CD4-positive, alpha-beta T cell treated with Interleukin-4 for 1 hour (primary cell): ENCODE measurements around the gene S1PR2.
"Not testable (repeated sequence)": the region's sequence is repeated elsewhere in the genome, so short reads cannot be mapped to it uniquely, and the experiment has no call there.

Source experiments
- DNase-seq, 2 donors: peaks; one replicate each; pipeline ENCODE4 v3.0.0-alpha.2; 2020 to 2022

Gene S1PR2

GRCh38 chr19:10189616-10190015 is 41.5 kb downstream of the S1PR2 start:
- no peak for DNase-seq

DNA sequence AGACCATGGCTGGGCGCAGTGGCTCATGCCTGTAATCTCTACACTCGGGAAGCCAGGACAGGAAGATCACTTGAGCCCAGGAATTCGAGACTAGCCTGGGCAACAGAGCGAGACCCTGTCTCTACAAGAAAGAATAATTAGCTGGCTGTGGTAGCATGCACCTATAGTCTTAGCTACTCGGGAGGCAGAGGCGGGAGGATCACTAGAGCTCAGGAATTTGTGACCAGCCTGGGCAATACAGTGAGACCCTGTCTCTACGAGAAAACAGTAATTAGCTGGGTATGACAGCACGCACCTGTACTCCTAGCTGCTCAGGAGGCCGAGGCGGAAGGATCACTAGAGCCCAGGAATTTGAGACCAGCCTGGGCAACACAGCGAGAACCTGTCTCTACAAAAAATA is 43.8 kb downstream of the S1PR2 start:
- DNase-seq = no peak

GRCh38 chr19:10184636-10185035 is 46.5 kb downstream of the S1PR2 start:
- no peak for DNase-seq

DNA sequence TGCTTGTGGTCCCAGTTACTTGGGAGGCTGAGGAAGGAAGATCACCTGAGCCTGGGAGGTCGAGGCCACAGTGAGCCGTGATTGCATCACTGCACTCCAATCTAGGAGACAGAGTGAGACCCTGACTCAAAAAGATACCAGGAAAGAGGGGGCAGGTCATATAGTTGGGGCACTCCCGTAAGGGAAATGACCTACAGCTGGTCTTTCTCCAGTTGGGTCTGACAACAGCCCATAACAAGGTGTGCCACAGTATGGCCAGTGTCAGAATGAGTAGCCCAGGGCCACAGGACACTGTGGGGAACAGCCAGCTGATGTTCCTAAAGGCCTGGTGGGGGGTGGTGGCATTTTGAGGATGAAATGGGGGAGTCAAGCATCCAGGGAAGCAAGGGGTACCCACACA is 47.2 kb downstream of the S1PR2 start:
- no peak for DNase-seq

GRCh38 chr19:10182847-10183246 is 48.3 kb downstream of the S1PR2 start:
- no peak for DNase-seq

DNA sequence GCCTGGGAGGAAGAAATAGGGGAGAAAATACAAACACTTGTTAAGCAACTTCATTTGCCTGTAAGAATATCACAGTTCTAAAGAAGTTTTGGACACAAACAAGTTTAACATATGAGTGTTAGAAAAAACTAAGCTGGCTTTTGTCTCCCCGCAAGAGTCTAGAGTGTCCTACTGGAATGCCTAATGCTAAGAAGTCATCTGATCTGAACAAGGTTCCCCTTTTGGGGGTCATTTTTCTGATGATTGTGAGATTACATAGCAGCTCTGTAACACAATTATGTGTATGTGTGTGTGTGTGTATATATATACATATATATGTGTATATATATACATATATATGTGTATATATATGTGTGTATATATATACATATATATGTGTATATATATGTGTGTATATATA is 49.1 kb downstream of the S1PR2 start:
- no peak for DNase-seq

DNA sequence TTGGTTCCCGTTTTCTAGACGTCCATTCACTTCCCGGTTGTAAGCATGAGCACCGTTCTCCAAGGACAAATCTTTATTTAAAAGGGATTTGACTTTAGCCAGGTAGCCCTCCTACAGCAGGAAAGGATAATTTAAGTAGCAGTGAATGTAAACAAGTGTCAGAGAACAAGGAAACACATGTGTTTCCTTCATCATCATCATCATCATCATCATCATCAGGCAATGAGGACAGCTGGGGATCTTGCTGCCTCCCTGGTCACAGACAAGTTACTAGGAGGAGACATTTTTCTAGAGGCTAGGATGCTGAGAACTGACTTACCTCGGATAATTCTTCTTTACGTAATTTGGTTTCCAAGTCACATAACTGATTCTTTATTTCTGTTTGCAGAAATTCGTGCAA is 50.7 kb downstream of the S1PR2 start:
- DNase-seq = no peak

GRCh38 chr19:10180024-10180423 is 51.1 kb downstream of the S1PR2 start:
- not testable (repeated sequence) for DNase-seq

DNA sequence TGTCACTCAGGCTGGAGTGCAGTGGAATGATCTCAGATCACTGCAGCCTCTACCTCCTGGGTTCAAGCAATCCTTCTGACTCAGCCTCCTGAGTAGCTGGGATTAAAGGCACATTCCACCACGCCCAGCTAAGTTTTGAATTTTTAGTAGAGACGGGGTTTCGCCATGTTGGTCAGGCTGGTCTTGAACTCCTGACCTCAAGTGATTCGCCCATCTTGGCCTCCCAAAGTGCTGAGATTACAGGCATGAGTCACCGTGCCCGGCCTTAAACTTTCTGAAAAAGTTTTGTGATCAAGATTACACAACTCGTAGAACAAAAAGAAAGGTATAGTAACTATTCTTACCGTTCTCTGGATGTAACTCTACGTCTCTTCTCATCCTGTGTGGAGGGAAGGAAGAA is 57.6 kb downstream of the S1PR2 start:
- no peak for DNase-seq
